Mesenchymal stem cell (in vitro differentiated cells and primary cell): ENCODE results near the gene SYT2.

Experiments used
- DNase-seq: peaks from one replicate; pipeline ENCODE4 v3.0.0-alpha.2; 2013
- H2AFZ ChIP-seq: one replicate; pipeline ENCODE4 v1.6.1; 2013; ENCODE audit warnings: low read depth, mild to moderate bottlenecking, control low read depth, inconsistent platforms, low read length, moderate library complexity
- H2AK5ac ChIP-seq: 2 replicates; pipeline ENCODE4 v1.6.1; 2013; ENCODE audit warnings: low read length, moderate library complexity, mild to moderate bottlenecking, inconsistent platforms; ENCODE audit not compliant: severe bottlenecking
- H2BK120ac ChIP-seq: one replicate; pipeline ENCODE4 v1.6.1; 2013; ENCODE audit warnings: low read depth, mild to moderate bottlenecking, inconsistent platforms, low read length, moderate library complexity
- H2BK12ac ChIP-seq, 2 experiments: one replicate each; pipeline ENCODE4 v1.6.1; 2013; ENCODE audit warnings: inconsistent platforms in 2 of 2, low read length in 2 of 2, mild to moderate bottlenecking in 2 of 2, moderate library complexity in 2 of 2, control low read depth in 1 of 2
- H2BK15ac ChIP-seq: one replicate; pipeline ENCODE4 v1.6.1; 2013; ENCODE audit warnings: mild to moderate bottlenecking, low read depth, inconsistent platforms; ENCODE audit not compliant: poor library complexity, severe bottlenecking
- H2BK5ac ChIP-seq: 2 replicates; pipeline ENCODE4 v1.6.1; 2013; ENCODE audit warnings: low read depth, mild to moderate bottlenecking, low read length, control low read depth, inconsistent platforms; ENCODE audit not compliant: poor library complexity, severe bottlenecking
- H3K14ac ChIP-seq, 2 experiments: one replicate each; pipeline ENCODE4 v1.6.1; 2013; ENCODE audit warnings: inconsistent platforms in 2 of 2, low read length in 2 of 2, control low read depth in 1 of 2, mild to moderate bottlenecking in 1 of 2, moderate library complexity in 1 of 2
- H3K18ac ChIP-seq, 2 experiments: one replicate each; pipeline ENCODE4 v1.6.1; 2013; ENCODE audit warnings: inconsistent platforms in 2 of 2, low read length in 2 of 2, control low read depth in 1 of 2, low read depth in 1 of 2, mild to moderate bottlenecking in 1 of 2
- H3K23ac ChIP-seq, 2 experiments: one replicate each; pipeline ENCODE4 v1.6.1; 2013; ENCODE audit warnings: inconsistent platforms in 2 of 2, low read length in 2 of 2, mild to moderate bottlenecking in 2 of 2, moderate library complexity in 2 of 2, control low read depth in 1 of 2
- H3K27ac ChIP-seq: 2 replicates; pipeline ENCODE4 v1.5.1; 2013; ENCODE audit warnings: mild to moderate bottlenecking, moderate library complexity, low read length, control low read depth, inconsistent platforms; ENCODE audit not compliant: poor library complexity, severe bottlenecking
- H3K27me3 ChIP-seq, 2 experiments: 2 replicates each; pipeline versions ENCODE4 v1.6.1 to v1.7.0; 2013; ENCODE audit warnings: low read length in 2 of 2, mild to moderate bottlenecking in 2 of 2, moderate library complexity in 2 of 2, control low read depth in 1 of 2, inconsistent platforms in 1 of 2; ENCODE audit not compliant: control insufficient read depth in 1 of 2, insufficient read depth in 1 of 2
- H3K36me3 ChIP-seq, 2 experiments: 2 replicates each; pipeline versions ENCODE4 v1.6.1 to v1.7.0; 2013; ENCODE audit warnings: low read length in 2 of 2, control low read depth in 1 of 2, inconsistent platforms in 1 of 2, low read depth in 1 of 2, mild to moderate bottlenecking in 1 of 2; ENCODE audit not compliant: insufficient read depth in 2 of 2, control insufficient read depth in 1 of 2
- H3K4ac ChIP-seq, 2 experiments: one replicate each; pipeline ENCODE4 v1.6.1; 2013; ENCODE audit warnings: inconsistent platforms in 2 of 2, low read length in 2 of 2, mild to moderate bottlenecking in 2 of 2, moderate library complexity in 2 of 2, control low read depth in 1 of 2, low read depth in 1 of 2
- H3K4me1 ChIP-seq: 2 replicates; pipeline ENCODE4 v1.6.1; 2013; ENCODE audit warnings: low read depth, low read length, control low read depth; ENCODE audit not compliant: control insufficient read depth, insufficient read depth
- H3K4me2 ChIP-seq: 2 replicates; pipeline ENCODE4 v1.6.1; 2013; ENCODE audit warnings: low read length, mild to moderate bottlenecking, inconsistent platforms; ENCODE audit not compliant: poor library complexity, severe bottlenecking
- H3K4me3 ChIP-seq, 2 experiments: 2 replicates each; pipeline versions ENCODE4 v1.5.1 to v1.7.0; 2013; ENCODE audit warnings: low read length in 2 of 2, mild to moderate bottlenecking in 2 of 2, control low read depth in 1 of 2, low read depth in 1 of 2; ENCODE audit not compliant: insufficient read depth in 1 of 2
- H3K79me1 ChIP-seq: replicated peaks from 2 replicates; pipeline ENCODE4 v1.6.1; 2013; ENCODE audit warnings: mild to moderate bottlenecking, control low read depth, low read length, inconsistent platforms; ENCODE audit not compliant: poor library complexity, severe bottlenecking
- H3K9ac ChIP-seq: 2 replicates; pipeline ENCODE4 v1.7.0; 2013; ENCODE audit warnings: mild to moderate bottlenecking, low read length, moderate library complexity
- H3K9me3 ChIP-seq: 2 replicates; pipeline ENCODE4 v1.7.0; 2013; ENCODE audit warnings: mild to moderate bottlenecking, low read length; ENCODE audit not compliant: control insufficient read depth
- H4K8ac ChIP-seq: one replicate; pipeline ENCODE4 v1.6.1; 2013; ENCODE audit warnings: inconsistent platforms, mild to moderate bottlenecking, low read length, moderate library complexity
- H4K91ac ChIP-seq: one replicate; pipeline ENCODE4 v1.6.1; 2013; ENCODE audit warnings: mild to moderate bottlenecking, low read length, inconsistent platforms
- WGBS: methylation state at CpG from one replicate; pipeline ENCODE4 v1.1.7; 2013; ENCODE audit warnings: mixed read lengths; 5-methylcytosine and 5-hydroxymethylcytosine counted together

SYT2 gene

GRCh38 chr1:202596638-202597037 lies 113.6 kb downstream of the SYT2 start:
- H4K91ac ChIP-seq: no peak overlapping the region
- peak overlapping the region in 1 of 2 experiments; percentile 51 for H2BK12ac ChIP-seq
- H2BK120ac ChIP-seq: no peak overlapping the region
- H4K8ac ChIP-seq: no peak overlapping the region
- H2BK5ac ChIP-seq: no peak overlapping the region
- peaks cover 22% of the 10 kb centered on the region for H3K4me1 ChIP-seq
- H2BK15ac ChIP-seq: no peak overlapping the region
- WGBS: 89% methylated on average over 13 of the region's 13 CpGs
- H2AK5ac ChIP-seq: no peak overlapping the region
- H3K79me1 ChIP-seq: no peaks in the 10 kb centered on the region
- no peaks in the 10 kb centered on the region for H3K27me3 ChIP-seq
- no peak overlapping the region for H3K9ac ChIP-seq
- no peak overlapping the region for H3K18ac ChIP-seq
- no peak overlapping the region for H3K27ac ChIP-seq
- no peak overlapping the region for H3K4me3 ChIP-seq
- no peak overlapping the region for H3K4me2 ChIP-seq
- no peak overlapping the region for H2AFZ ChIP-seq
- no peak for DNase-seq
- H3K23ac ChIP-seq: no peak overlapping the region
- H3K4ac ChIP-seq: no peak overlapping the region
- peaks cover 0 to 3% of the 10 kb centered on the region in 2 experiments for H3K36me3 ChIP-seq
- H3K14ac ChIP-seq: peak overlapping the region in 1 of 2 experiments; percentile 64
- no peaks in the 10 kb centered on the region for H3K9me3 ChIP-seq

- H4K91ac ChIP-seq: peak overlapping the region; percentile 5
- no peak overlapping the region for H3K4me3 ChIP-seq
- no peak overlapping the region for H3K27ac ChIP-seq
- H3K14ac ChIP-seq: peak overlapping the region in 1 of 2 experiments; percentile 35
- H2AK5ac ChIP-seq: peak overlapping the region; percentile 25
- no peak overlapping the region for H2BK15ac ChIP-seq
- H3K9me3 ChIP-seq: no peaks in the 10 kb centered on the region
- H3K4ac ChIP-seq: no peak overlapping the region
- H2BK120ac ChIP-seq: no peak overlapping the region
- peaks cover 0 to 3% of the 10 kb centered on the region in 2 experiments for H3K36me3 ChIP-seq
- peak overlapping the region in 1 of 2 experiments; percentile 49 for H3K18ac ChIP-seq
- H2BK5ac ChIP-seq: no peak overlapping the region
- H3K4me1 ChIP-seq: peaks cover 30% of the 10 kb centered on the region
- no peak overlapping the region for H3K9ac ChIP-seq
- DNase-seq: no peak
- no peaks in the 10 kb centered on the region for H3K79me1 ChIP-seq
- H3K4me2 ChIP-seq: no peak overlapping the region
- H3K27me3 ChIP-seq: no peaks in the 10 kb centered on the region
- peak overlapping the region; percentile 31 for H4K8ac ChIP-seq
- H2AFZ ChIP-seq: no peak overlapping the region
- 89% methylated on average over 4 of the region's 4 CpGs for WGBS
- H2BK12ac ChIP-seq: peak overlapping the region in 1 of 2 experiments; percentile 78
- peak overlapping the region in 1 of 2 experiments; percentile 9 for H3K23ac ChIP-seq
These were observed 116.4 kb downstream of the SYT2 start for GRCh38 chr1:202593845-202594244.

DNA sequence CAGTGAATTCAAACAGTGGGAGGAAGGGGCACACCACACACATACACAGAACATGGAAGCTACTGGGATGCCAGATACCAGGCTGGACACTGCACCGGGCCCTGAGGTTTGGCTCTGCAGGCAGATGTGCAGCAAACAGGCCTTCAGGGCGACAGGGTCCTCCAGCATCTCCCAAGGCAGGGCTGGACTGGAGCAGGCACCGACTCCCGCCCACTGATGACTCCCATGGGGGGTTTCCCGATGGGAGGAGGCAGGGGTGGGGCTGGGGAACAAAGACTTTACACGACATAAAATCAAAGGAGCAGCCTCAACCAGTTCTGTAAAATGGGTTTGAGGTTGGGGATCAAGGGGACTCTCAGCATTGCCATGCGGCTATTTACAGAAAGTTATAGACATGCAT lies 118.1 kb downstream of the SYT2 start:
- no peak overlapping the region for H2AFZ ChIP-seq
- H2BK12ac ChIP-seq: peak overlapping the region in 1 of 2 experiments; percentile 35
- peak overlapping the region; percentile 23 for H2AK5ac ChIP-seq
- no peaks in the 10 kb centered on the region for H3K27me3 ChIP-seq
- no peak for DNase-seq
- H3K4ac ChIP-seq: peak overlapping the region in 1 of 2 experiments; percentile 32
- H3K36me3 ChIP-seq: peaks cover 0 to 3% of the 10 kb centered on the region in 2 experiments
- H3K9me3 ChIP-seq: no peaks in the 10 kb centered on the region
- no peak overlapping the region for H2BK120ac ChIP-seq
- H3K4me3 ChIP-seq: no peak overlapping the region
- no peak overlapping the region for H3K27ac ChIP-seq
- no peak overlapping the region for H2BK5ac ChIP-seq
- H4K8ac ChIP-seq: no peak overlapping the region
- H2BK15ac ChIP-seq: no peak overlapping the region
- H3K4me1 ChIP-seq: peaks cover 37% of the 10 kb centered on the region
- no peak overlapping the region for H3K23ac ChIP-seq
- peak overlapping the region in 1 of 2 experiments; percentile 67 for H3K18ac ChIP-seq
- no peak overlapping the region for H3K9ac ChIP-seq
- H3K4me2 ChIP-seq: no peak overlapping the region
- WGBS: 92% methylated on average over 6 of the region's 7 CpGs
- no peaks in the 10 kb centered on the region for H3K79me1 ChIP-seq
- H4K91ac ChIP-seq: no peak overlapping the region
- no peak overlapping the region for H3K14ac ChIP-seq

DNA sequence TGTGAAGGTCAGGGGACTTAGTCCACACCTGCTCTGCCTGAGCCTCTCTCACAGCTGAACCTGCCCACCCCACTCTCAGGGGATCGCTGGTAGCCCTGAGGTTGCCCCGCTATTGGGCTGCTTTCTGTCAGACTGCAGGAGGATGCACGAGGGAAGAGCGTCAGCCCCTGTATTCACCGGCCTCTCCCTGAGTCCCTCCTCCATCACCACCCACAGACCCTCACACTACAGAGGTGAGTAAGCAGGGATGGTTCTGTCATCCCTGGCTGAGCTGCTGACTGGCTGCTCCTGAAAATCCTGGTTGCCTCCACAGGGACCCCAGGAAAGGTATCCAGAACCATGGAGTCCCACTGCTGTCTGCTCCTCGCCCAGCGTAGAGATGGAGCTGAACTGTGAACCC lies 118.7 kb downstream of the SYT2 start:
- Histone ChIP-seq H3K36me3 (no peaks in the 10 kb centered on the region), H2BK5ac (no peak overlapping the region), H2BK120ac (peak overlapping the region; percentile 11), H2AFZ (no peak overlapping the region), H3K18ac (peak overlapping the region in 1 of 2 experiments; percentile 71), H2BK15ac (peak overlapping the region; percentile 78), H3K23ac (no peak overlapping the region), H3K9ac (no peak overlapping the region), H3K4me3 (no peak overlapping the region), H3K79me1 (no peaks in the 10 kb centered on the region), H4K91ac (no peak overlapping the region), H3K4me1 (peaks cover 37% of the 10 kb centered on the region), H3K14ac (no peak overlapping the region), H3K27me3 (no peaks in the 10 kb centered on the region), H3K27ac (no peak overlapping the region), H4K8ac (no peak overlapping the region), H3K4ac (peak overlapping the region in 1 of 2 experiments; percentile 20), H3K9me3 (no peaks in the 10 kb centered on the region), H2BK12ac (peak overlapping the region; percentile 56 to 80), H3K4me2 (no peak overlapping the region), H2AK5ac (peak overlapping the region; percentile 23)
- DNase-seq: no peak
- 95% methylated on average over 5 of the region's 7 CpGs for WGBS
